ENCODE results near the gene TSPAN18.

Gene TSPAN18

GRCh38 chr11:44930588-44931302 is 204.0 kb downstream of the TSPAN18 start:
- DNase-seq = no peak

- DNase-seq = no peak
Measured at GRCh38 chr11:44931466-44931865, 204.7 kb downstream of the TSPAN18 start.

- no peak for DNase-seq
Measured at GRCh38 chr11:44934110-44934509, 207.3 kb downstream of the TSPAN18 start.

GRCh38 chr11:44934735-44935250 is 208.0 kb downstream of the TSPAN18 start:
- no peak for DNase-seq

- DNase-seq = peak; percentile 55
Measured at GRCh38 chr11:44936525-44936924, 209.8 kb downstream of the TSPAN18 start.

GRCh38 chr11:44936951-44937543 is 210.3 kb downstream of the TSPAN18 start:
- no peak for DNase-seq

GRCh38 chr11:44938066-44938691 is 211.4 kb downstream of the TSPAN18 start:
- DNase-seq = no peak

- no peak for DNase-seq
Measured at GRCh38 chr11:44939673-44940395, 213.1 kb downstream of the TSPAN18 start.

GRCh38 chr11:44940404-44940803 is 213.6 kb downstream of the TSPAN18 start:
- DNase-seq = no peak

GRCh38 chr11:44940835-44941234 is 214.1 kb downstream of the TSPAN18 start:
- DNase-seq = no peak

GRCh38 chr11:44941259-44942021 is 214.7 kb downstream of the TSPAN18 start:
- DNase-seq = no peak

GRCh38 chr11:44942029-44942955 is 215.5 kb downstream of the TSPAN18 start:
- DNase-seq = no peak

GRCh38 chr11:44943118-44943517 is 216.4 kb downstream of the TSPAN18 start:
- DNase-seq = no peak

- DNase-seq = no peak
Measured at GRCh38 chr11:44943696-44944095, 216.9 kb downstream of the TSPAN18 start.

GRCh38 chr11:44944181-44944852 is 217.6 kb downstream of the TSPAN18 start:
- DNase-seq = no peak

GRCh38 chr11:44944853-44945235 is 218.1 kb downstream of the TSPAN18 start:
- DNase-seq = no peak

GRCh38 chr11:44945666-44946065 is 218.9 kb downstream of the TSPAN18 start:
- DNase-seq = no peak

GRCh38 chr11:44946263-44946662 is 219.5 kb downstream of the TSPAN18 start:
- no peak for DNase-seq

GRCh38 chr11:44947114-44947513 is 220.4 kb downstream of the TSPAN18 start:
- DNase-seq = no peak

GRCh38 chr11:44948155-44948554 is 221.4 kb downstream of the TSPAN18 start:
- no peak for DNase-seq
